ENCODE results near the gene GNAQ.
A peak's percentile ranks its signal among the peaks of the same experiment; 100 is the strongest.

Gene GNAQ

DNA sequence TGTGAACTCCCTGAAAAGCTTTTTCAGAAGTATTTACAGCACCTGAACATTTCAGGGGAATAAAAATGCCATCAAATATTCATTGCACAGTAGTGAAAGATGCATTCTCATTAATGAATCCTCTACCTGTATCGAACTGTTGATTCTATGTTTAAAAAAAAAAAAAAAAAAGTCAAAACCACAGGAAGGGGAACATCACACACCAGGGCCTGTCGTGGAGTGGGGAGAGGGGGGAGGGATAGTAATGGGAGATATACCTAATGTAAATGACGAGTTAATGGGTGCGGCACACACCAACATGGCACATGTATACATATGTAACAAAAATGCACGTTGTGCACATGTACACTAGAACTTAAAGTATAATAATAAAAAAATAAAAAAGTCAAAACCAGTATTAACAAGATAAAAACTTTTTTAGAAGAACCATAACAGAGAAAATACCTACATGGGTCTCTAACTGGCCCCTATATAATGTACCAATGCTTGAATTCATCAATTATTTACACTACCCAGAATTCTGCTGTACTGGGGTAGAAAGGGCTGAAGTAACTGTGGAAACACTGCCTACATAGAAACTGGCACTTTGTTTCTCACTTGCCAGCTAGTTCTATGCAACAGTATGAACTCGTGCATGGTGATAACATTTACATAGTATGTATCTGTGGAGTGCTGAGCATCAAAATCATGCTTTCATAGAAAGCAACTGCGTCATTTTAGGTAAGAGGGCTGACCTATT lies 48.9 kb downstream of the GNAQ start:
- TF ChIP-seq ZFX (IDR thresholded peaks at IDR 0.05; ENCODE audit: borderline replicate concordance) = no peak
- TF ChIP-seq CTCF (IDR thresholded peaks at IDR 0.05) = no peak

GRCh38 chr9:77981907-77982306 lies 49.7 kb downstream of the GNAQ start:
- no peak overlapping the region for H3K27ac ChIP-seq
- TF ChIP-seq CTCF (IDR thresholded peaks at IDR 0.05) = no peak
- TF ChIP-seq ZFX (IDR thresholded peaks at IDR 0.05; ENCODE audit: borderline replicate concordance) = no peak

More for the DNA sequence above, 48.9 kb downstream of the GNAQ start:
- H3K27ac ChIP-seq = no peak overlapping the region

- H3K27ac ChIP-seq = no peak overlapping the region
- no peak for TF ChIP-seq CTCF (IDR thresholded peaks at IDR 0.05)
- no peak for TF ChIP-seq ZFX (IDR thresholded peaks at IDR 0.05; ENCODE audit: borderline replicate concordance)
These were observed 50.3 kb downstream of the GNAQ start for GRCh38 chr9:77981332-77981731.

GRCh38 chr9:77980622-77981021 lies 51.0 kb downstream of the GNAQ start:
- TF ChIP-seq ZFX (IDR thresholded peaks at IDR 0.05; ENCODE audit: borderline replicate concordance) (no peak), CTCF (IDR thresholded peaks at IDR 0.05) (no peak)

DNA sequence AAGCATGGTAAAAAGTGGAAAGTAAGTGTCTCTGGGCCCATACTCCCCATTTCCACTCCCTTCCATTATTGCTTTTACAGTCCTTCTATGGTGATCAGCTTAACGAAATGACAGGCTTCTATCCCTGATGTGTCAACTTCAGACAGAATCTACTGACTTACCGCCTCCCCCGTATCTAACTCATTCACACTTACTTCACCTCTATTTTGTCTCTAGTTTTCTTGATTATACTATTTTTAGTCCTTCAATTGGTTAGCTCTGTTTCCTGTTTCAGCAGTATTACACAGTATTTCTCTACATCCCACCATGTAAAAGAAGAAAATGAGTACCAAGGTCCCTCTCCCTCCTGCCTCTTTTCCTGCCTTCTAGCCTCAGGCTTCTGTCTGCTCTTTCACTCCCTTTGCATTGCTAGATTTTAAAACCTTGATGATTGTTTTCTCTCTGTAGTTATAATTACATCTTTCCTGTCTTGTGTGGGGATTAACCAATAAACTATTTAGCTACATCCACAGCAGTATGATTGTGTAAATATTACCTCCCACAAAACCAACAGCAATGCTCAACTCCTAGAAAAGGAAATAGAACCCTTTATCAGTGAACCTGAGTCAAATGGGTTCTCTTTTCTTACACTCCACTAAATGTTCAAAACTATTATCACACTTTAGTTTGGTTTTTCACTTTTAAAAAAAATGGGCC lies 53.4 kb downstream of the GNAQ start:
- TF ChIP-seq ZFX (IDR thresholded peaks at IDR 0.05; ENCODE audit: borderline replicate concordance) (no peak), CTCF (IDR thresholded peaks at IDR 0.05) (no peak)
- H3K27ac ChIP-seq = no peak overlapping the region; the same call in 1 of the 2 replicates

More at GRCh38 chr9:77980622-77981021, 51.0 kb downstream of the GNAQ start:
- no peak overlapping the region for H3K27ac ChIP-seq

DNA sequence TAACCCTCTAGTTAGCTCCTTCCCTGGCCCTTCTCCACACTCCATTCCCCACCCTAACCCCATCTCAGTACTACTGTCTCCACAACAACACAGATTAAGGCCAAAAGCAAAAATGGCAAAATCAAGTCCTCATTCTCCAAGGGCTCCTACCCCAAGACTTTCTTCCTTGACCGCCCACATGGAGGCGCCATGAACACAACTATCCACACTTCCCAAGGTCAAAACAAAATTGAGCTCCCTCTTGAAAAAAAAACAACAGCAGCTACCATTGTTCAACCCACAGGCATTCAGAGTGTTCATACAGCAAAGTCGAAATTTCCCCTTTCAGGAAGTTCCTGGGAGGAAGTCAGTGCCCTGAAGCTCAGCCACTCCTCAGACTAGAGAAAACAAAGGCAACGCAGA lies 54.4 kb downstream of the GNAQ start:
- no peak overlapping the region for H3K27ac ChIP-seq
- no peak for TF ChIP-seq ZFX (IDR thresholded peaks at IDR 0.05; ENCODE audit: borderline replicate concordance)
- TF ChIP-seq CTCF (IDR thresholded peaks at IDR 0.05) = peak; percentile 45

GRCh38 chr9:77975806-77976205 lies 55.8 kb downstream of the GNAQ start:
- TF ChIP-seq CTCF (IDR thresholded peaks at IDR 0.05) (no peak), ZFX (IDR thresholded peaks at IDR 0.05; ENCODE audit: borderline replicate concordance) (no peak)
- no peak overlapping the region for H3K27ac ChIP-seq

Data from 22Rv1 (cell line).